TTC549 (cell line): ENCODE data around the gene SORCS3.
"Not testable (repeated sequence)": the region's sequence is repeated elsewhere in the genome, so short reads cannot be mapped to it uniquely, and the experiment has no call there.

ENCODE experiments used
- FAIRE-seq: peaks from 2 replicates; lab custom pipeline; 2012; peaks lifted over from hg19 to GRCh38; lab: Jason Lieb, UNC

The SORCS3 gene

GRCh38 chr10:104690959-104691358 is 49.9 kb downstream of the SORCS3 start:
- no peak for FAIRE-seq

GRCh38 chr10:104694074-104694473 is 53.0 kb downstream of the SORCS3 start:
- no peak for FAIRE-seq

GRCh38 chr10:104703262-104703661 is 62.2 kb downstream of the SORCS3 start:
- FAIRE-seq, result not testable (repeated sequence)

- FAIRE-seq, result no peak
Measured at GRCh38 chr10:104706886-104707285, 65.8 kb downstream of the SORCS3 start.

GRCh38 chr10:104707602-104708459 is 66.7 kb downstream of the SORCS3 start:
- FAIRE-seq, result no peak

GRCh38 chr10:104711302-104711721 is 70.2 kb downstream of the SORCS3 start:
- no peak for FAIRE-seq

GRCh38 chr10:104730593-104730992 is 89.5 kb downstream of the SORCS3 start:
- not testable (repeated sequence) for FAIRE-seq

GRCh38 chr10:104731192-104731591 is 90.1 kb downstream of the SORCS3 start:
- FAIRE-seq, result no peak

GRCh38 chr10:104732222-104732621 is 91.1 kb downstream of the SORCS3 start:
- no peak for FAIRE-seq

- FAIRE-seq, result no peak
Measured at GRCh38 chr10:104734433-104734832, 93.3 kb downstream of the SORCS3 start.

GRCh38 chr10:104735036-104735756 is 94.1 kb downstream of the SORCS3 start:
- no peak for FAIRE-seq

GRCh38 chr10:104735757-104736391 is 94.8 kb downstream of the SORCS3 start:
- no peak for FAIRE-seq

GRCh38 chr10:104741127-104741526 is 100.0 kb downstream of the SORCS3 start:
- no peak for FAIRE-seq

GRCh38 chr10:104744052-104744451 is 103.0 kb downstream of the SORCS3 start:
- no peak for FAIRE-seq

GRCh38 chr10:104750291-104750690 is 109.2 kb downstream of the SORCS3 start:
- no peak for FAIRE-seq

- FAIRE-seq, result no peak
Measured at GRCh38 chr10:104762793-104763192, 121.7 kb downstream of the SORCS3 start.

- FAIRE-seq, result no peak
Measured at GRCh38 chr10:104766341-104766740, 125.3 kb downstream of the SORCS3 start.

- FAIRE-seq, result no peak
Measured at GRCh38 chr10:104767282-104767681, 126.2 kb downstream of the SORCS3 start.

- no peak for FAIRE-seq
Measured at GRCh38 chr10:104767745-104768144, 126.7 kb downstream of the SORCS3 start.

- FAIRE-seq, result no peak
Measured at GRCh38 chr10:104773105-104773504, 132.0 kb downstream of the SORCS3 start.

GRCh38 chr10:104774234-104774633 is 133.1 kb downstream of the SORCS3 start:
- no peak for FAIRE-seq

- FAIRE-seq, result no peak
Measured at GRCh38 chr10:104777086-104777799, 136.2 kb downstream of the SORCS3 start.
